Fibroblast of skin of abdomen (primary cell): Measurements from ENCODE around the gene GALNT9.

Experiments used
- DNase-seq: peaks from one replicate; pipeline ENCODE4 v3.0.0-alpha.2; 2013

GALNT9 gene

GRCh38 chr12:132292328-132293319, 36.8 kb downstream of the GALNT9 start:
- no peak for DNase-seq

- DNase-seq: no peak
Observed at GRCh38 chr12:132291402-132292175, 37.8 kb downstream of the GALNT9 start.

- DNase-seq: no peak
Observed at GRCh38 chr12:132290203-132290540, 39.2 kb downstream of the GALNT9 start.

- DNase-seq: no peak
Observed at GRCh38 chr12:132289356-132290202, 39.8 kb downstream of the GALNT9 start.

GRCh38 chr12:132288516-132289215, 40.7 kb downstream of the GALNT9 start:
- DNase-seq: no peak

- DNase-seq: no peak
Observed at GRCh38 chr12:132287391-132288238, 41.8 kb downstream of the GALNT9 start.

- no peak for DNase-seq
Observed at GRCh38 chr12:132286912-132287311, 42.5 kb downstream of the GALNT9 start.

DNA sequence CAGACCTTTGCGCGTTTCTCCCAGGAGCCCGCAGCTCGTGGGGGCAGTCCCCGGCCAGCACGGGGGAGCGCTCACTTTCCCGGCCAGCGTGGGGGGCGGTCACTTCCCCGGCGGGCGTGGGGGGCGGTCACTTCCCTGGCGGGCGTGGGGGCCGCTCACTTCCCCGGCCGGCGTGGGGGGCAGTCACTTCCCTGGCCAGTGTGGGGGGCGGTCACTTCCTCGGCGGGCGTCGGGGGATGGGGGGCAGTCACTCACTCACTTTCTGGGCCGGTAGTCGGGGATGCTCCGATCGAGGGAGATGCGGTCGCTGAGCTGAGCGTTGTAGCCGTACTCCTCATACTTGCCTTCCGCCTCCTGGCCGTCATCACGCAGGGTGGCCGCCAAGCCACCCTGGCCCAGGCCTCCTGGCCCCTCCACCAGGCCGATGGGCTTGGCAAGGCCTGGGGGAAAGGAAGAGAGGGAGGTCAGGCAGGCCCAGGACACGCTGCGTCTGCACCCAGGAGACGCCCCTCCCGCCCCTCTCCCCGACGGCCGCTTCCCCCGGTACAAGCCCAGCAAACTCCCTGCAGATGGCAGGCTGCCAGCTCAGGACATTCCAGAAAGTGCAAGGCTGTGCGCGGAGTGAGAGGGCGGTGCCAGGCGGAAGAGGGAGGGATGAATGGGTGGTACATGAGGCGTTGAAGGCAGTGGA, 43.3 kb downstream of the GALNT9 start:
- peak; percentile 59 for DNase-seq

DNA sequence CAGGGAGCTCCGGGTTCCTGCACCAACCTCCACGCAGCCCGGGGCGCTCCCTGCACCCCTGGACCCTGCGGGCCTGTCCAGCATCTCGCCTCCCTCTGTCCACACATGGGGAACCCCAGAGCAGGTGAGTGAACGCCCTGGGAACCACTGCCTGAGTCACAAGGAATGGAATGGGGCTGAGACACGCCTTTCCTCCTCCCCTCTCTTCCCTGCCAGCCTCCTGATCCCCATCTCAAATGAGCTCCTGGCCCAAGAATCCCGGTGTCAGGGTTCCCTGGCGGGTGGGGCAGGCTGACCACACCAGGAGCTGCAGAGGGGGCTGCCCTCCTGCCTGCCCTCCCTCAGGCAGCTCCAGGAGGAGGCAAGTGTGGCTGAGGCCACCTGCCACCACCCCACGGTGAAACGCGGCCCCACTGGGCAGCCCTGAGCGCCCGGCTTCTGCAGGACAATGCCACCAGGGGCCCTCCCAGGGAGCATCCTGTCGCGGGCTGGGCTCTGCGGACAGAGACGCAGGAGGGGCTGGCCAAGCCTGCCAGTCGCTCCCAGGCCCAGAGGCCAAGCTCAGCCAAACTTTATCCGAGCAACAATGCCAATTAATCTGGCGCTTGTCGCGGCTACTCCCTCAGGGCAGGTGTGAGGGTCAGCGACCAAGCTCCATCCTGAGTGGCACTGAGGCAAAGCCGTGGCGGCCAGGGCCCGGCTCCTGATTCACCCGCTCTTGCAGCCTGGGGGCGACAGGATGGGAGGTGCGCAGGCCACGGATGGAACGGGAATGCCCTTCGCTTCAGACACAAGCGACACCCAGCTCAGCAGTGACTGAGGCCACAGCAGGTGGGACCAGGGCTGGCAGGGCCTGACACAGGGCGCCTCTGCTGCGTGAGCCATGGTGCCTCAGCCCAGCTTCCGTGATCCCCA, 44.3 kb downstream of the GALNT9 start:
- DNase-seq: no peak

DNA sequence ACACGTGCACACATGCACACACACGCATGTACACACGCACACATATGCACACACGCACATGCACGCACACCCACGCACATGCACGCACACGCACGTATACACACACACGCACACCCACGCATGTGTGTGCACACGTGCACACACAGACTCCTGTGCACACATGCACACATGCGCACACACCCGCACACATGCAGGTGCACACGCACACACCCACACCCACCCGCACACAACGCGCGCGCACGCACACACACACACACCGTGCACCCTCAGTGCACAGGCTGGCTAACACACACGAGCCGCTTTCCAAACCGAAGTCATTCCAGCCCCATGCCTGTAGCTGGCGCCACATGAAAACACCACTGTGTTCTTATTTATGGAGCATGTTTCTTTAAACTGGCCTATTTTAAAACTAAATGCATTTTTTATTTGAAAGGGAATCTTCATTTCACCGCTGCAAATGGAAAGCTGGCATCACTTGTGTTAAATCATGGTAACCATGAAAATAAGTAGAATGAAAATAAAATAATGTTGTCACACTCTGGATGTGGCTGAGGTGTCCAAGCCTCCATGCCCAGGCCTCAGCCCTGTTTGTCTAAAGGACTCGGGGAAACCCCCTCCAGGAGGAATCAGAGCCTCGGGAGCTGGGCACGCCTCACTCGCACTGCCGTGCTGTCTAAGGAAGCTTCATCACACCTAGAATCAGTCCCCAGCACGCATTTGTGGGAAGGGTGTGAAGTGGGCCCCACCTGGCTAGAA, 45.1 kb downstream of the GALNT9 start:
- no peak for DNase-seq

GRCh38 chr12:132282950-132283771, 46.2 kb downstream of the GALNT9 start:
- DNase-seq: no peak

DNA sequence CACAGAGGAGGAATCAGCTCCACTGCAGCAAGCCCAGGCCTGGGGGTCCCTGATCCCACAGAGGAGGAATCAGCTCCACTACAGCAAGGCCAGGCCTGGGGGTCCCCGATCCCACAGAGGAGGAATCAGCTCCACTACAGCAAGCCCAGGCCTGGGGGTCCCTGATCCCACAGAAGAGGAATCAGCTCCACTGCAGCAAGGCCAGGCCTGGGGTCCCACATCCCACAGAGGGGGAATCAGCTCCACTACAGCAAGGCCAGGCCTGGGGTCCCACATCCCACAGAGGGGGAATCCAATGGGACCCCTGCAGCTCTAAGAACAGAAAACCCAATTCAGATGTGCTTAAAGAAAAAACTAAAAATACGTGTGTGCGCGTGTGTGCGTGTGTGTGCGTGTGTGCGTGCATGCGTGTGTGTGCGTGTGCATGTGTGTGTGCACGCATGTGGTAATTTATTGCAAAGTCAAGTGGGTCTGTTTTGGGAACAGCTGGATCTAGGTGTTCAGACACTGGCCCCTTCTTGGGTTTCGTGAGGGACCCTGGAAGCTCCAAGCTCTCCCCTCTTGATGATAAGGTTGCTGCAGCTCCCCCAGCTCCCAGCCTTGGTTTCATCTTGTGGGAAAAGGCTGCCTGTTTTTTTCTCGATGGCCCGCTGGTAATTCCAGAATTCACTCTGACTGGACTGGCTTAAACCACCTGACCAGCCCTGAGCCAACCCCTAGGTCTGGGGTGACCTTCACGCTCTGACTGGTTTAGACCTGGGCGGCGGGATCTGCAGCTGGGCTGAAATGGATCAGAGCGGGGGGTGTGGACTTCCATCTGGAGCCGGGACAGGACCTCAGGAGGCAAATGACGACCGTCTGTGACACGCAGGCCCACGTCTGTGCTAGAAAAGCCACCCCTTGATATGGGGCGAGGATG, 47.1 kb downstream of the GALNT9 start:
- no peak for DNase-seq

GRCh38 chr12:132281038-132281437, 48.4 kb downstream of the GALNT9 start:
- DNase-seq: no peak

DNA sequence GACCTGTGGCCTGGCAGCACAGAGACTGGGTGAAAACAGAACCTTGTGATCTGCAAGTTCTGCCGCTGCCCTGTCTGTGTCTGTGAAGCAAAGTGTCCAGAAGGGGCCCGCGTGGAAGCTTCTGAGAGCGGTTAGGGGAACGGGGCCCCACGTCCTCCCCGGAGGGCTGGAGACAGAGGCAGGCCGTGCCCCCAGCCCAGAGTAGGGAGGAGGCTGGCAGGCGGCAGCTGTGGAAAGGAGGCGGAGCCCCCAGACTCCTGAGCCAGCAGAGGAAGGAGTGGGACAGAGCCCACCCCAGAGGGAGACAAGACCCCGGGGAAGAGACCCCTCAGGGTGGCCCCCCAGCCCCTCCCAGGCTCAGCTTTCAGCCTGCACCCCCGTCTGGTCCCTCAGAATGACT, 49.0 kb downstream of the GALNT9 start:
- DNase-seq: no peak

- no peak for DNase-seq
Observed at GRCh38 chr12:132279930-132280329, 49.5 kb downstream of the GALNT9 start.

DNA sequence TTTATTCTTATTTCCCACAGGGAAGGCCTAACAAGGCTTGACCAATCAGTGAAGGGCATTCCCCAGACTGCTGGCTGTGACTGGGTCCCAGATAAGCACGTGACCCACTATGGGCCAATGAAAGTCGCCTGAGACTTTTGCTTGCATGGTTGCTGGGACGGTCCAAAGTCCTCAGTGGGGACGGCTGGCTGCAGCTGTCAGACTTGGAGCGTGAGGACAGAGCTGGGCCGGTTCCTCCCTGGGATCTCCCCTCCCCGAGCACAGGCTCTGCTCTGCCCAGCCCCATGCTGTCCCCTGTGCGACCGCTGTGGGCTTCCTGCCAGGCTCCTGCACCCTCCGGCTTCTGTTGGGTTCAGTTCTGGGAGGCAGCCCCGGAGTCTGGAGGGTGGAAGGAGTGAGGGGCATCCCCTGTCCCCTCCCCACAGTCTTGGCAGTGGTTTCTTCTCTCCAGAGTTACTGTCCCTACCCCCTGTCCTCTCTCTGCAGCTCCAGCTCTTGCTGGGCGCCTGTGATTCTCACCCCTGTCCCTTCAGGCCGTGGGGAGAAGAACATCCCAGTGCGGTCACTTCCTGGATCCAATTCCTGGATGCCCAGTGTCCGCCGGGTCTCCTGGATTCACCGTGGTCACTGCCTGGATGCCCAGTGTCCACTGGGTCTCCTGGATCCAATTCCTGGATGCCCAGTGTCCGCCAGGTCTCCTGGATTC, 50.1 kb downstream of the GALNT9 start:
- DNase-seq: no peak
